Measurements from ENCODE around the gene DVL1. TPM values are rescaled to one million over a fixed set of nuclear protein-coding genes. Genes with fewer than 3 reads are reported as not detected.
A peak's percentile ranks its signal among the peaks of the same experiment; 100 is the strongest.

DVL1 gene
- total and polyA plus RNA-seq, 9 donors, result 38.2 to 50.5 (median 45.8) TPM

DNA sequence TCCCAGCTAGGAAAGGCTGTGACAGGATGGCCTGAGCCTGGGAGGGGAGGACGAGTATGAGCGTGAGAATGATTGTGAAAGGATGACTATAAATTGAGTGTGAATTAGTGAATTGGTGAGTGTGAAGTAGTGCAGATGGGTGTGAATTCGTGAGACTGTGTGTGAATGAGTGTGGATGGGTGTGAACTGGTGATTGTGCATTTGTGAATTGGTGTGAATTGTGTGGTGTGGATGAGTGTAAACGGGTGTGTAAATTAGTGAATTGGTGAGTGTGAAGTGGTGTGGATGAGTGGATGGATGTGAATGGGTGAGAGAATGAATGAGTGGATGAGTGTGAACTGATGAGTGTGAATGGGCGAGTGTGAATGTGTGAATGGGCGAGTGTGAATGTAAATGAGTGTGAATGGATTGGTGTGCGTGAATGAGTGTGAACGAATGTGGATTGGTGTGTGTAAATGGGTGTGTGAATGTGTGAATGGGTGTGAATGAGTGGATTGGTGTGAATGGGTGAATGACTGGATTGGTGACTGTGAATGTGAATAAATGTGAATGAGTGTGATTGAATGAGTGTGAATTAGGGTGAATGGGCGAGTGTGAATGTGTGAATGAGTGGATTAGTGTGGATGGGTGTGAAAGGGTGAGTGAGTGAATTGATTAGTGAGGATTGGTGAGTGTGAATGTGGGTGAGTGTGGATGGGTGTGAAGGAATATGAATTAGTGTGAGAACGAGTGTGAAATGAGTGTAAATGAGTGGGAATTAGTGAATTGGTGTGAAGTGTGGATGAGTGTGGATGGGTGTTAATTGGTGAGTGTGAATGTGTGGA, 16.9 kb upstream of the DVL1 start:
- H3K4me3 ChIP-seq (ENCODE audit: low read length), result no peak overlapping the region
- H3K27me3 ChIP-seq (ENCODE audit: control insufficient read depth, insufficient read depth, low read length), result no peaks in the 10 kb centered on the region
- no peaks in the 10 kb centered on the region for H3K36me3 ChIP-seq (ENCODE audit: control insufficient read depth, insufficient read depth, low read length)
- DNase-seq, result no peak
- peaks cover 4% of the 10 kb centered on the region for H3K9me3 ChIP-seq (replicated peaks; ENCODE audit: control insufficient read depth, low read depth, low read length)
- H3K27ac ChIP-seq (ENCODE audit: low read length), result no peak overlapping the region
- WGBS (ENCODE audit: insufficient coverage), result 77% methylated on average over 10 of the region's 10 CpGs
- peaks cover 13% of the 10 kb centered on the region for H3K4me1 ChIP-seq (ENCODE audit: control insufficient read depth, insufficient read depth, low read length)

DNA sequence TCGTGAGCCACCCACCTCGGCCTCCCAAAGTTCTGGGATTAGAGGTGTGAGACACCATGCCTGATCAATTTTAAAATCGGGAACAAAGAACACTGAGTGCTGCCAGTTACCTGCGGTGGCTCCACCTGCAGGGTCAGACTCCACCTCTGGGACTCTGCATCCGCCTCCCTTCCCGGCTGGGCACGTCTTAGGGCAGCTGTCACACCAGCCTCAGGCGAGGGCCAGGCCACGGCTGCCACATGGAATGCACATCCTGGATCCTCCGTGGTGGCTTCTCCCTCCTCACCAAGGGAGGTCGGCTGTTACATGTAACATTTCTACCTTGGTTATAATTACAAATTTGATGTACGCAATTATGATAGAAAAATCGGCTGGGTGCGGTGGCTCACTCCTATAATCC, 15.0 kb upstream of the DVL1 start:
- DNase-seq, result no peak
- H3K4me1 ChIP-seq (ENCODE audit: control insufficient read depth, insufficient read depth, low read length), result peaks cover 31% of the 10 kb centered on the region
- peaks cover 4% of the 10 kb centered on the region for H3K9me3 ChIP-seq (replicated peaks; ENCODE audit: control insufficient read depth, low read depth, low read length)
- H3K27me3 ChIP-seq (ENCODE audit: control insufficient read depth, insufficient read depth, low read length), result no peaks in the 10 kb centered on the region
- H3K4me3 ChIP-seq (ENCODE audit: low read length), result no peak overlapping the region
- WGBS (ENCODE audit: insufficient coverage), result 79% methylated on average over 6 of the region's 14 CpGs
- no peaks in the 10 kb centered on the region for H3K36me3 ChIP-seq (ENCODE audit: control insufficient read depth, insufficient read depth, low read length)
- H3K27ac ChIP-seq (ENCODE audit: low read length), result no peak overlapping the region

DNA sequence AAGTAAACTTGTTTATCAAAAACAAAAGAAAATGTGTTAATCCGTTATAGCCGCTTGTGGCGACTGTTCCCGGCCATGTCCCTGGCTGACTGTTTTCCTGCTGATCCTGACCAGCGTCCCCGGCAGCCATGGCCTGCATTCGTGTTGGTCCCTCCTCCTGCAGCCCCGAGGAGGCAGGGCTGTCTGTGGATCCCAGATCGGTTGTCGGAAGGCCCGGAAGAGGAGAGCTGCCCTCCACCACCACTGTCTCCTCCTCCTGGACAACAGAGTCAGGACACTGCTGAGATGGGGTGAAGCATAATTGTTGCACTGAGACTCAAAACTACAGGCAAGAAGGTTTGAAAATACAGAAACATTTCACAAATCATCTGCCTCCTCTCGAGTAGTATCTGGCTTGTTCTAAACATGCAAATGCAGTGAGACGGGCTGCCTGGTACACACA, 12.8 kb upstream of the DVL1 start:
- no peak overlapping the region for H3K4me3 ChIP-seq (ENCODE audit: low read length)
- H3K4me1 ChIP-seq (ENCODE audit: control insufficient read depth, insufficient read depth, low read length), result peaks cover 51% of the 10 kb centered on the region
- WGBS (ENCODE audit: insufficient coverage), result 17% methylated on average over 8 of the region's 13 CpGs

DNA sequence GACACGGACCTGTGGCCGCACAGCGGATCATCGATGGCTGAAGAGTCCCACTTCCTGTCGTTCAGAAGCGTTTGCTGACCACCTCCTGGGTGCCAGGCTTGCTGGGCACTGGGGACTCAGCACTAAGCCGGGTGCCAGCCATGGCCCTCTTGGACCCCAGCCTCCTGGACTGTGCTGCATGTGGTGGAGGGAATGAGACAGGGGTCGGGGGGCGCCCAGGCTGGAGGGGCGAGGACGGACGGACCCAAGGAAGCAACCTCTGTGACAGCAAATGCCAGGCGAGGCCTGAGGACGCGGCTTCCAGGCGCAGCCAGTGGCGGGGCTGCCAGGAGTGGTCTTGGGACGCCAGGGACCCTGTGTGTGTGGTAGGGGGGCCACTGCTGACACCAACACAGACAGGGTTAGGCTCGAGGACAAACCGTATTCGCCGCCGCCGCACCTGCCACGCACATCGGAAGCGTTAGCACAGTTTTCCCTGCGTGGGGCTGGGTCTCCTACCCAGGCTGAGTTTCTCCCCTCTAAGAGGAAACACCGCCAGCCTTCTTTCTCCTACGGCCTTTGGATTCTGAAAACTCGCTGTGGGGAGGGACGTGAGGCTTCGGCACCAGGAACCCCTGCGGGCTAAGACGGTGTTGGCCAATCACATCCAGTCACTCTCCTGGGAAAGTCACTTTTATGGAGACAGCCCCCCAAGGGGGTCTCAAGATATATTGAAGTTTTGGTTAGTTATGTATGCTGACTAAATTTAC, 12.2 kb upstream of the DVL1 start:
- Histone ChIP-seq H3K9me3 (replicated peaks; ENCODE audit: control insufficient read depth, low read depth, low read length) (peaks cover 4% of the 10 kb centered on the region), H3K27me3 (ENCODE audit: control insufficient read depth, insufficient read depth, low read length) (peaks cover 11% of the 10 kb centered on the region), H3K4me3 (ENCODE audit: low read length) (no peak overlapping the region), H3K4me1 (ENCODE audit: control insufficient read depth, insufficient read depth, low read length) (peaks cover 55% of the 10 kb centered on the region), H3K36me3 (ENCODE audit: control insufficient read depth, insufficient read depth, low read length) (no peaks in the 10 kb centered on the region), H3K27ac (ENCODE audit: low read length) (peak overlapping the region; percentile 85)
- WGBS (ENCODE audit: insufficient coverage), result 70% methylated on average over 26 of the region's 35 CpGs
- no peak for DNase-seq

More for the DNA sequence above, 12.8 kb upstream of the DVL1 start:
- Histone ChIP-seq H3K9me3 (replicated peaks; ENCODE audit: control insufficient read depth, low read depth, low read length) (peaks cover 4% of the 10 kb centered on the region), H3K36me3 (ENCODE audit: control insufficient read depth, insufficient read depth, low read length) (no peaks in the 10 kb centered on the region), H3K27me3 (ENCODE audit: control insufficient read depth, insufficient read depth, low read length) (peaks cover 8% of the 10 kb centered on the region), H3K27ac (ENCODE audit: low read length) (peak overlapping the region; percentile 85)
- peak; percentile 86 for DNase-seq

DNA sequence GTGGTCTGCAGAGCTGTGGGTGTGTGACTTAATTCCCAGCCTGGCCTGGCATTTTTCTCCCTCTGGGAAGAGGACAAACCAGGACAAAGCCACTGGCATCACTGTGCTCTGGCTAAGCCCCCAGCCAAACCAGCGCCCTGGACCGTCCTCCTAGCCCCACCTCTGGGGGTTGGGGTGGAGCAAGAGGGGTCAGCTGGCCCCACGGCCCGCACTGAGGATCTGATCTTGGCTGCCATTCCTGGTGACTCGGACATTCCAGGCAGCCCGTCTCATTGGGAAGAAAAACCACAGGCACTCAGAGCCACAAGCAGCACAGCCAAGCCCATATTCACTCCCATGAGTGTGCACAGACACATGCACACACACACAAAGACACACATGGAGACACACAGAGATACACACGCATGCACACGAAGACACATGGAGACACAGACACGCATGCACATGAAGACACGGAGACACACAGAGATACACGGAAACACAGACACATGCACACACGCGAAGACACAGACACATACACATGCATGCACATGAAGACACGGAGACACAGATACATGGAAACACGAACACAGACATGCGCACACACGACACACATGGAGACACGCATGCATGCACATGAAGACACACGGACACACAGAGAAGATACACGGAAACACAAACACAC, 11.4 kb upstream of the DVL1 start:
- WGBS (ENCODE audit: insufficient coverage), result 52% methylated on average over 12 of the region's 20 CpGs
- Histone ChIP-seq H3K27me3 (ENCODE audit: control insufficient read depth, insufficient read depth, low read length) (peaks cover 11% of the 10 kb centered on the region), H3K4me1 (ENCODE audit: control insufficient read depth, insufficient read depth, low read length) (peaks cover 55% of the 10 kb centered on the region)

DNA sequence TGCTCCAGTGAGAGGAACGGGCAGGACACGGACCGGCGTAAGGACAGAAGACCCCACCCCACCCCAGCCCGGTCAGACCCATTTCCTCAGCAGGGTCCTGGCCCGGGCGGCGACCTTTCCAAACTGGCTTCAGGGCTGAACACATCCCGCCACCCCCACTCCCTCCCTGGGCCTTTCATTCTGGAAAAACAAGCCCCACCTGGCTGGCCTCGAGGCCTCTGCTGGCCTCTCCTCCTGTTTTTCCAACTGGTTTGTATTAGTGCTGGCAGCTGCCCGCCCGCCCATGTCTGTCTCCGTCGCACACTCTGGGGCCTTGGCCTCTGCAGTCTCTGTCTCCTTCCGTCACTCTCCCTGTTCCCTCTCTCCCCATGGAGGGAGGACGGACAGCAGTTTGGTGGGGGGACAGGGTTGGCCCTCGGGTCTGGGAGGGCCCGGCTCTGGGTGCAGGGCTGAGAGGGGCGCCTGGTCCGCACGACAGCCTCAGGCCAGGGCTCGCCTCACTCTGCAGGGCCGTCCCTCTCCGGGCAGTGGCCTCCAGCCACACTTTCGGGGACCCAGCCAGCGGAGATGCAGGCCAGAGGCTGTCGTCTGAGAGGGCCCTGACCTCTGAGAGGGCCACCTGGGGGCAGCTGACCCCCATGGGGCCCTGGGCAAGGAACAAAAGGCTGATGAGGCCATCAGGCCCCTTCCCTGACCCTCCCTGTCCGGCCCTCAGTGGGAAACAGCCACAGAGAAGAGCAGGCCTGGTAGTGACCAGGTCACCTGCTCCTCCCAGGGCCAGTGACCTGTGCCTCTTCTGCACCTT, 10.6 kb upstream of the DVL1 start:
- DNase-seq, result peak; percentile 90
- Histone ChIP-seq H3K27me3 (ENCODE audit: control insufficient read depth, insufficient read depth, low read length) (peaks cover 11% of the 10 kb centered on the region), H3K36me3 (ENCODE audit: control insufficient read depth, insufficient read depth, low read length) (no peaks in the 10 kb centered on the region), H3K4me3 (ENCODE audit: low read length) (no peak overlapping the region), H3K9me3 (replicated peaks; ENCODE audit: control insufficient read depth, low read depth, low read length) (no peaks in the 10 kb centered on the region), H3K27ac (ENCODE audit: low read length) (peak overlapping the region; percentile 85), H3K4me1 (ENCODE audit: control insufficient read depth, insufficient read depth, low read length) (peaks cover 55% of the 10 kb centered on the region)
- WGBS (ENCODE audit: insufficient coverage), result 19% methylated on average over 13 of the region's 28 CpGs

More for the DNA sequence above, 11.4 kb upstream of the DVL1 start:
- no peaks in the 10 kb centered on the region for H3K9me3 ChIP-seq (replicated peaks; ENCODE audit: control insufficient read depth, low read depth, low read length)
- H3K27ac ChIP-seq (ENCODE audit: low read length), result peak overlapping the region; percentile 85
- DNase-seq, result peak; percentile 80
- H3K36me3 ChIP-seq (ENCODE audit: control insufficient read depth, insufficient read depth, low read length), result no peaks in the 10 kb centered on the region
- no peak overlapping the region for H3K4me3 ChIP-seq (ENCODE audit: low read length)

DNA sequence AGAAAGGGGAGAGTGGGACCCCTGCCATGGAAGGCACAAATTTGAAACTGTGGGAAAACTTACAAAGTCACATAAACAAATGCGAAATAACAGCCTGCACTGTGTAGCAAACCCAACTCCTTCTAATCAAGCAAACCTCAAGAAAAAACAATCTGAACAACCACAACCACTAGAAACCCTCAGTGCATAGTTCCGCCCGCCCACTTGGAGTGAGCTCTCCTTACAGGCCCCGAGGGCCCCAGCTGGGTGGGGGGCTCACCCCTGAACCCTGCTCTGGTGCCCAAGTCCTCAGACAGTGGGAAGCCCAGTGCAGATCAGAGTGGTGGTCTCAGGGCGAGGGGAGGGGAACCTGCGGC, 10.1 kb upstream of the DVL1 start:
- peak; percentile 66 for DNase-seq
- Histone ChIP-seq H3K27me3 (ENCODE audit: control insufficient read depth, insufficient read depth, low read length) (peaks cover 16% of the 10 kb centered on the region), H3K36me3 (ENCODE audit: control insufficient read depth, insufficient read depth, low read length) (peaks cover under 1% of the 10 kb centered on the region), H3K27ac (ENCODE audit: low read length) (peak overlapping the region; percentile 85), H3K4me1 (ENCODE audit: control insufficient read depth, insufficient read depth, low read length) (peaks cover 55% of the 10 kb centered on the region), H3K4me3 (ENCODE audit: low read length) (no peak overlapping the region), H3K9me3 (replicated peaks; ENCODE audit: control insufficient read depth, low read depth, low read length) (no peaks in the 10 kb centered on the region)
- 35% methylated on average over 2 of the region's 6 CpGs for WGBS (ENCODE audit: insufficient coverage)

DNA sequence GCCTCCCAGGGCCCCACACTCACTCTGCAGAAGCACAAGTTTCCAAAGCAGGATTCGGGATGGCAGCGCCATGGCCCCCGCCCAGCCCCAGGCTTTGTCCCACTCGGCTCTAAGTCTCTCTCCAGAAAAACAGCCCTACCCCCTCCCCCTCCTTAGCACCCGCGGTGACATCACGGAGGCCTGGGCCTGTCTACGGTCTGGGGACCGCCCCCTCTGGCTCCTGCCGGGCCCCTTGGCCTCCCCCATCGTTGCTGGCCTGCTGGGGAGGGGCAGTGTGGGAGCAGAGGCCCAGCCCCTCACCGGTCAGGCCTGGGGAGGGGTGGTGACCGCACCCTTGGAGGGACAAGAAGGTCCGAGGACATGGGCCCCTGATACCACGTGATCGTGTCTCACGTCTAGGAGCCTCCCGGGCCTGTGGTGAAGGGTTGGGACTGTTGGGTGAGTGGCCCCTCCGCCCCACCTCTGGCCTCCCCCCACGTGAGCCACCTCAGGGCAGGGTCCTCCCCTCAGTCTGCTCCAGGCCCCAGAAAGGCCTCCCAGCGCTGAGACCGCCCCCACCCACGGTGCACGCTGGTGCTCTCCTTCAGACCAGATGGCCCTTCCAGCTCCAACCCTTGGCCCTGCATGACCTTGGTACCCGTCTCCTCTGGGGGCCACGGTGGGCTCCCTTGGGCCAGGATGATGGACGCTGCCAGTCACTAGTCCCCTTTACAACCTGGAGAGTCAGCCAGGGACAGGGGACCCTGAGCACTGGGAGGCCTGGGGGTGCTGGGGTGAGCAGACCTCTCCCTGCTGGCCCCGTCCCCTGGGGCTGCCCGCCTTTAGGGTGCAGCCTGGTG, 9.4 kb upstream of the DVL1 start, which contains the start of gene MXRA8:
TSS of gene MXRA8 (minus strand) at position 123 of the 839 bp plus-strand sequence. CDS start at position 72, 51 bp downstream.
- peak within 1 kb of the TSS; percentile 85 for H3K27ac ChIP-seq (ENCODE audit: low read length)
- H3K27me3 ChIP-seq (ENCODE audit: control insufficient read depth, insufficient read depth, low read length), result peaks cover 22% of the 10 kb centered on the region
- H3K9me3 ChIP-seq (replicated peaks; ENCODE audit: control insufficient read depth, low read depth, low read length), result no peaks in the 10 kb centered on the region
- peaks cover 59% of the 10 kb centered on the region for H3K4me1 ChIP-seq (ENCODE audit: control insufficient read depth, insufficient read depth, low read length)
- H3K36me3 ChIP-seq (ENCODE audit: control insufficient read depth, insufficient read depth, low read length), result peaks cover 5% of the 10 kb centered on the region
- H3K4me3 ChIP-seq (ENCODE audit: low read length), result peak within 1 kb of the TSS; percentile 54
- 18% methylated on average over 16 of the region's 29 CpGs for WGBS (ENCODE audit: insufficient coverage)
- peak; percentile 96 for DNase-seq
